ENCODE results near the gene SLC13A2.

The SLC13A2 gene

DNA sequence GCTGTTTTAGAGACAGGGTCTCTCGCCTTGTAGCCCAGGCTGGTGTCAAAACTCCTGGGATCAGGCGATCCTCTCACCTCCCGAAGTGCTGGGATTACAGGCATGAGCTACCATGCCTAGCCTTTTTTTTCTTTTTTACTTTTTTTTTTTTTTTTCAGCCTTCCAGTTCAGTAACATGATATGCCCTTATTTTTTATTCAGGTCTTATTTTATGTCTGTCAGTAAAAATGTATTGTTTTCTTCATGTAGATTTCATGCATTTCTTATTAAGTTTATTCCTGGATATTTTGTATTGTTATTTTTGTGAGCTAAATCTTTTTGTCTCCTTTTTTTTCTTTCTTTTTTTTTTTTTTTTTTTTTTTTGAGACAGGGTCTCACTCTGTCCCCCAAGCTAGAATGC is 30.0 kb downstream of the SLC13A2 start:
- TF ChIP-seq ZNF384 (IDR thresholded peaks at IDR 0.05) (peak; percentile 83), ELF4 (IDR thresholded peaks at IDR 0.05) (no peak)
- ChIA-PET CTCF (interaction anchor here (0.7 to 1.3 kb wide), 4 partner anchors 8 to 37 kb away, joined by 3 to 5 read pairs (median 4); no protein-coding TSS in a partner anchor), POLR2A (interaction anchor here (0.9 kb wide), 1 partner anchor 96 kb away, joined by 3 read pairs; no protein-coding TSS in a partner anchor)
- no peak for DNase-seq (ENCODE audit: extremely low spot score)

DNA sequence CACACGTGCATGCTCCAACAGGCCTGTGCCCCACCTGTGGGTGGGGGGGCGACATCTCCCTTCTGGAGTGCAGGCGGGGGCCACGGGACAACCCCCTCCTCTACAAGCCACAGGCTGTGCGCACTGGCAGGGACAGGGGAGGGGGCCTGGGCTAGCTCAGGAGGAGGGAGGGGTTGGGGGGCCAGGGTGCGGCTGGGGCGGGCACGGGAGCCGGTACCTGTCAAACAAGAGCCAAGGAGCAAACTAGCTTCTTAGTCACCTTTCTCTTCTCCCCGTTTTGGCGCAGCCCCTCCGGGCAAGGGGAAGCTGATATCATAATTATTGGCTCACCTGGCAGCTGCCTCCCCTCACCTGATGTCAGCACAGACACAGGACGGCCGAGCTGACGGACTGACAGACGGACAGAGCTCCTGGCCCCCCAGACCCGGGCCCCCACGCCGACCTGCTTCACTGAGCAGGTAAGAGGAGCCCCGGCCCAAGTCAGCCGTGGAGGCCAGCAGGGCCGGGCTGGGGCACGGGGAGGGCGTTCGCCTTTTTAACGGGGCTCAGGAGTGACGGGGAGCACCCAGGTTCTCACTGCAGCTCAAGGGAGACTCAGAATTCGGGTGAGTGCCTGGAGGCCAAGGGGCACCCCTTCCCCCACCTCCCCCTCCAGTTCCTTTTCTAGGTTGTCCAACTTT is 32.7 kb downstream of the SLC13A2 start, which contains the start of gene FOXN1:
FOXN1 (plus strand) TSS at position 363 of the 680 bp plus-strand sequence. CDS start 17,622 bp downstream, outside the sequence.
- no peak for DNase-seq (ENCODE audit: extremely low spot score)
- ChIA-PET CTCF (interaction anchor here (0.6 kb wide), 1 partner anchor 98 kb away, joined by 3 read pairs; no protein-coding TSS in a partner anchor), POLR2A (interaction anchor here (1.5 kb wide), 1 partner anchor 65 kb away, joined by 4 read pairs; the partner anchor contains the start of gene PIGS)
- TF ChIP-seq, protein P1, sequence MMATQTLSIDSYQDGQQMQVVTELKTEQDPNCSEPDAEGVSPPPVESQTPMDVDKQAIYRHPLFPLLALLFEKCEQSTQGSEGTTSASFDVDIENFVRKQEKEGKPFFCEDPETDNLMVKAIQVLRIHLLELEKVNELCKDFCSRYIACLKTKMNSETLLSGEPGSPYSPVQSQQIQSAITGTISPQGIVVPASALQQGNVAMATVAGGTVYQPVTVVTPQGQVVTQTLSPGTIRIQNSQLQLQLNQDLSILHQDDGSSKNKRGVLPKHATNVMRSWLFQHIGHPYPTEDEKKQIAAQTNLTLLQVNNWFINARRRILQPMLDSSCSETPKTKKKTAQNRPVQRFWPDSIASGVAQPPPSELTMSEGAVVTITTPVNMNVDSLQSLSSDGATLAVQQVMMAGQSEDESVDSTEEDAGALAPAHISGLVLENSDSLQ (IDR thresholded peaks at IDR 0.05): no peak
- TF ChIP-seq SP1 (IDR thresholded peaks at IDR 0.05) (no peak), NFRKB (IDR thresholded peaks at IDR 0.05) (no peak), SUZ12 (IDR thresholded peaks at IDR 0.05) (no peak), ELF4 (IDR thresholded peaks at IDR 0.05) (no peak), CTBP1 (IDR thresholded peaks at IDR 0.05; ENCODE audit: borderline replicate concordance) (no peak), FOXM1 (IDR thresholded peaks at IDR 0.05; ENCODE audit: borderline replicate concordance) (no peak), FOXK2 (IDR thresholded peaks at IDR 0.05) (no peak), L3MBTL2 (conservative IDR thresholded peaks at IDR 0.05) (no peak), HDGF (IDR thresholded peaks at IDR 0.05; ENCODE audit: borderline replicate concordance) (no peak), FOXA1 (IDR thresholded peaks at IDR 0.05) (no peak), ARNT (IDR thresholded peaks at IDR 0.05) (no peak), TARDBP (IDR thresholded peaks at IDR 0.05) (no peak), ZNF384 (IDR thresholded peaks at IDR 0.05) (no peak), BHLHE40 (IDR thresholded peaks at IDR 0.05; ENCODE audit: borderline replicate concordance) (no peak), LEF1 (IDR thresholded peaks at IDR 0.05; ENCODE audit: borderline replicate concordance) (no peak)

DNA sequence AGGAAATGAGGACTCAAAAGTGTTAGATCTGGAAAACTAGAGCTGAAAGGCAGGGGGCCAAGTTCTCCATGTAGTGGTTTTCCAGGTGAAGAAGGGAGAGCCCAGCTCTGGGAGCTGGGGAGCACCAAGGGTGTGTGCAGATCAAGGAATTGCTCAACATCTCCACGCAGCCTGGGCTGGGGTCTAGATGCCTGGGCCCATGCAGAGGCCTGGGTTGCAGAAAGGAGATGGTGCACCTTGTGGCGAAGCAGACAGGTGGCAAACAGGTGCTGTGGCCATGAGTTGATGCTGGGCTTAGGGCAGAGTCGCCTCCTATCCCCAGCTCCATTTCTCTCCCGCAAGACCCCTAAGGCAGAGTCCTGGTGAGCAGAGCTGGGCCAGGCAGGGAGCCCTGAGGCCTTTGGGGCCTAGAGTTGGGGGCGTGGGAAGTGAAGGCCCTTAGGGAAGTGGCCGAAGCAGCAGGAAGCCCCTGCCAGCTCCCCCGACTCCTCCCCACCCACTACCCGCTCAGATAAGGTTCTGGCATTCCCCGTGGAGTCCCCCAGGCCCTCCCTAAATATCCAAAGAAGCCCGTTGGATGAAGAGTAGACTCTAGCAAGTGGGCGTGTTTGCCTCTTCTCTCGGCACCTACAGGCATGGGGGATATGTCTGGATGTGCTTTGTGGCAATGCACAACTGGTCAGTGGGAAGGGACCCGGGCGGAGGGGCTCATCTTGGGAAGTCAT is 33.5 kb downstream of the SLC13A2 start:
- ChIA-PET CTCF (no interaction called here), POLR2A (interaction anchor here (1.5 kb wide), 1 partner anchor 64 kb away, joined by 4 read pairs; the partner anchor contains the start of gene PIGS)
- TF ChIP-seq L3MBTL2 (conservative IDR thresholded peaks at IDR 0.05) (no peak), CTBP1 (IDR thresholded peaks at IDR 0.05; ENCODE audit: borderline replicate concordance) (no peak), LEF1 (IDR thresholded peaks at IDR 0.05; ENCODE audit: borderline replicate concordance) (no peak), HDGF (IDR thresholded peaks at IDR 0.05; ENCODE audit: borderline replicate concordance) (no peak), SP1 (IDR thresholded peaks at IDR 0.05) (no peak), FOXK2 (IDR thresholded peaks at IDR 0.05) (no peak)
- TF ChIP-seq, protein P1 (IDR thresholded peaks at IDR 0.05): no peak
- DNase-seq (ENCODE audit: extremely low spot score): no peak

DNA sequence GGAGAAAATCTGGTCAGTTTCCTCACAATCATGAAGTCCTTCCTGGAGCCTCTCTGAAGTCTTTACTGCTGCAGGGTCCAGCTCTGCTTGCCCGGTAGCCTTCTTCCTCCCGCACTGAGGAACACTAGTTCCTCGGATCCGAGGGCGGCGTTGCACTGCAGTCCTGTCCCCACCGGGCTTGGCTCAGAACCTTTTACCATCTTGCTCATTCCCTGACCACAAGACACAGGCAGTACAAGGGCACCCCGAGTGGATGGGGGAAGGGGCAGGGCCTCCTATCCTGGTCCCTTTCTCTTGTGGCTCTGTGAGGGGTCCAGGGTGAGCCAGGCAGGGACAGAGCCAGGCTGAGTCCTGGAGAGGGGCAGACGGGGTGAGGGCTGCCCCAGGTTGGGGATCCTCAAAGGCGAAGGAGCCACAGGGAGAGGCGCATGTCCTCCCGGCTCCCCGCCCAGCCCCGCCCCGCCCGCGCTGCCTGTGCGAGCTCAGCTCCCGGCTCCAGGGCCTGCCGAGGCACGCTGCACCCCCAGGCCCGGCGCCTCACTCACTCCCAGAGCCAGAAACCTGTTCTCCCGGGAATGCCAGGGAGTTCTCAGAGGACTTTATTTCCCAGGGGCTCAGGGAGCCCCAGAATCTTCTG is 34.2 kb downstream of the SLC13A2 start:
- TF ChIP-seq CTBP1 (IDR thresholded peaks at IDR 0.05; ENCODE audit: borderline replicate concordance): no peak
- TF ChIP-seq HDGF (IDR thresholded peaks at IDR 0.05; ENCODE audit: borderline replicate concordance): no peak
- no peak for TF ChIP-seq ELF4 (IDR thresholded peaks at IDR 0.05)
- no peak for TF ChIP-seq FOXA1 (IDR thresholded peaks at IDR 0.05)
- ChIA-PET POLR2A (no interaction called here), CTCF (no interaction called here)

DNA sequence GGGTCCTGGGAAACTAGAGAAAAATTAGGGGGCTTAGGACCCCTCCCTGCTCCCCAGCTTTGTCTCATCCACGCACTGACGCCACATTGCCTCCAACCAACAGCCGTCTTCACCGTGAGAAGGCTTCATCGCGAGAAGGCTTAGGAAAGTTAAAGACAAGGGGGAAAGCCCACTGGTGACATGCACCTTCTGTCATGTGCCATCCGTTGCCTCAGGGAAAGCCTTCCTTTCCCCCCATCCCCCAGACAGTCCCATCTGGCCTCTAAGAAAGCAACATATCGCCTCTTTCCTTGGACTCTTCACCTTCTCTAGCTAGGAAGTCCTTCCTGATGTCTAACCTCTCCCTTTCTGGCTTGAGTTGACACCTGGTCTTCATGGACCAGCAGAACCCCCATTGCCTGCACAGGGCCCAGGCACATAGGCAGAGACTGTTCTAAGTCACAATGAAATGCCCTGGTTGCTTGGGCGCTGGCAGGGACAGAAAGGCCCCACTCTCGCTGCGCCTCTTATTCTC is 34.8 kb downstream of the SLC13A2 start:
- TF ChIP-seq FOXA1 (IDR thresholded peaks at IDR 0.05) (no peak), CTBP1 (IDR thresholded peaks at IDR 0.05; ENCODE audit: borderline replicate concordance) (no peak), L3MBTL2 (conservative IDR thresholded peaks at IDR 0.05) (no peak), TARDBP (IDR thresholded peaks at IDR 0.05) (no peak), LEF1 (IDR thresholded peaks at IDR 0.05; ENCODE audit: borderline replicate concordance) (no peak), SUZ12 (IDR thresholded peaks at IDR 0.05) (no peak), SP1 (IDR thresholded peaks at IDR 0.05) (no peak), ZNF384 (IDR thresholded peaks at IDR 0.05) (no peak), NFRKB (IDR thresholded peaks at IDR 0.05) (no peak), FOXK2 (IDR thresholded peaks at IDR 0.05) (no peak), ELF4 (IDR thresholded peaks at IDR 0.05) (no peak), ARNT (IDR thresholded peaks at IDR 0.05) (no peak), HDGF (IDR thresholded peaks at IDR 0.05; ENCODE audit: borderline replicate concordance) (no peak), FOXM1 (IDR thresholded peaks at IDR 0.05; ENCODE audit: borderline replicate concordance) (no peak), BHLHE40 (IDR thresholded peaks at IDR 0.05; ENCODE audit: borderline replicate concordance) (no peak)
- TF ChIP-seq, protein P1 (IDR thresholded peaks at IDR 0.05): no peak
- POLR2A ChIA-PET: no interaction called here
- CTCF ChIA-PET: no interaction called here
- DNase-seq (ENCODE audit: extremely low spot score): no peak

More for the DNA sequence above, 34.2 kb downstream of the SLC13A2 start:
- no peak for DNase-seq (ENCODE audit: extremely low spot score)
